ENCODE results near the gene DRC1.
A peak's percentile ranks its signal among the peaks of the same experiment; 100 is the strongest.

The DRC1 gene

DNA sequence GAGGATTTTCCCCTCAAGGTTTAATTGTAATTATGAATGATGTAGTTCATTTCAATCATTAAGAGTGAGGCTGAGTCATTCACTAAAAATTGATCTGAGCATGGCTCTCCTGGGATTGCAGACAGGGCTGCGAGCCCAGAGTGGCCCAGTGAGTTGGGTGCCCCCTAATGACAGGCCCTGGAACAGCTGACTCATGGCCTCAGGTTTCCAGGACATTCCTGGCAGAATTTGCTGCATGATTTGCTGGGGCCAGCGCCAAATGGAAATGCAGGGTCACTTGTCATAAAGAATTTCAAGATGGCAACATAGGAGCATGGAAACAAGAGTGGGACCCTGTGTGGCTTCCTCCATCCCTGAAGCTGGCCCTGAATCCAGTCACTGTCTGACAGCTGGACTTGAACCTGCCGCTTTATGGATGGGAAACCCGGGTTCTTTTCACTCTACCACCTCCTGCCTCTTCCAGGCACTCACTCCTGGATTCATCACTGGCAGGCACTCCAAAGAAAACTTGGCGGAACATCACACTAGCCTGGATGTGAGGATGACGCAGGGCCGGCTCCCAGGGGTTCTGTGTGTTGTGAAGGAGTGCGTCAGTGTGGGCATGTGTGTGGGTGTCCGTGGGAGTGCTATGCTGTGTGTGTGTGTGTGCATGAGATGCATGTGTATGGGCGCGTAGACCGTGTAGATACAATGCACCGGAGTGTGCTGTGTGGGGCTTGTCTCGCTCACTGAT is 61.0 kb downstream of the DRC1 start:
- Histone ChIP-seq H3K27me3 (ENCODE audit: control insufficient read depth, insufficient read depth, low read length) (no peaks in the 10 kb centered on the region), H3K4me2 (ENCODE audit: low read length) (no peak overlapping the region), H3K4me1 (no peaks in the 10 kb centered on the region), H3K36me3 (ENCODE audit: control insufficient read depth, insufficient read depth, low read length) (no peaks in the 10 kb centered on the region), H3K9me3 (ENCODE audit: control insufficient read depth, low read length) (no peaks in the 10 kb centered on the region), H2AFZ (no peak overlapping the region), H3K9ac (no peak overlapping the region), H3K79me2 (no peaks in the 10 kb centered on the region), H3K27ac (no peak overlapping the region), H3K4me3 (ENCODE audit: low read depth, low read length) (no peak overlapping the region)
- TF ChIP-seq, protein P1, sequence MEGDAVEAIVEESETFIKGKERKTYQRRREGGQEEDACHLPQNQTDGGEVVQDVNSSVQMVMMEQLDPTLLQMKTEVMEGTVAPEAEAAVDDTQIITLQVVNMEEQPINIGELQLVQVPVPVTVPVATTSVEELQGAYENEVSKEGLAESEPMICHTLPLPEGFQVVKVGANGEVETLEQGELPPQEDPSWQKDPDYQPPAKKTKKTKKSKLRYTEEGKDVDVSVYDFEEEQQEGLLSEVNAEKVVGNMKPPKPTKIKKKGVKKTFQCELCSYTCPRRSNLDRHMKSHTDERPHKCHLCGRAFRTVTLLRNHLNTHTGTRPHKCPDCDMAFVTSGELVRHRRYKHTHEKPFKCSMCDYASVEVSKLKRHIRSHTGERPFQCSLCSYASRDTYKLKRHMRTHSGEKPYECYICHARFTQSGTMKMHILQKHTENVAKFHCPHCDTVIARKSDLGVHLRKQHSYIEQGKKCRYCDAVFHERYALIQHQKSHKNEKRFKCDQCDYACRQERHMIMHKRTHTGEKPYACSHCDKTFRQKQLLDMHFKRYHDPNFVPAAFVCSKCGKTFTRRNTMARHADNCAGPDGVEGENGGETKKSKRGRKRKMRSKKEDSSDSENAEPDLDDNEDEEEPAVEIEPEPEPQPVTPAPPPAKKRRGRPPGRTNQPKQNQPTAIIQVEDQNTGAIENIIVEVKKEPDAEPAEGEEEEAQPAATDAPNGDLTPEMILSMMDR (IDR thresholded peaks at IDR 0.05), result peak; percentile 45

GRCh38 chr2:26463244-26464192 is 61.8 kb downstream of the DRC1 start:
- H3K79me2 ChIP-seq, result no peaks in the 10 kb centered on the region

DNA sequence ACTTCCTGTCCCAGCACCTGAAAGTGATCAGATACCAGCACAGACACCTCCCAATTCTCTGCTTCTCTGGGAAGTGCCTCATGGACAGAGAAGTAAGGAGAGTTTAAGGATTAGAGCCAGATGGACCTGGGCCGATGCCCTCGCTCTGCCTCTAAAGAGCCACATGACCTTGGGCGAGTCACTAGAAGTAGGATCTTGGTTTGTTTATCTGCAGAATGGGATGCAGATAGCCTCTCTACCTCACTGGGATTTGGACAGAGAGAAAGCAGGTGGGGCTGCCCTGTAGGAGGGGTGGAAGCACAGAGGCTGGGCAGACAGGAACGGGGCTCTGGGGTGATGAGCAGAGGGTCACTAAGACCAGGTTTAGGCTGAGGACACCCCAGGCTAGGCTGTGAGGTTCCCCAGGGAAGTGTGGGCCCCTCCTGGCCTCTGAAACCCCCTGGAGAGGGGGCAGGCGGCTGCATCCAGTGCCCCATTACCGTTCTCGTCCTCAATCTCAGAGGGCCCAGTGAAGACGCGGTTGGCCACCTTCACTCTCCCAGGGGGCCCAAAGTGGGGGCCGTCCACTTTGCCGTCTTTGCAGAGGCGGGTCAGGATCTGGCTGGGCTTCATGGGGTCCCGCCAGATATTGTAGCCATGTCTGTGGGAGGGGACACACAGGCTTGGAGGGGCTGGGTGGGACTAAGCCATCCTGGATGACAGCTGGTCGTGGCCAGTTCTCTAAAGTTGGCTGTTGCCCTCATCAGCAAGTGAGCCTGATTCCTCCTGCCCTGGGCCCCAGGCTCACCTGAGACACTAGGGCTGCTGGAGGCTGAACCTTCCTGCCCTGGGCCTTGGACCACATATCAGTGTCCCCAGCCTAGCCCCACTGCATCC is 62.9 kb downstream of the DRC1 start:
- Histone ChIP-seq H3K27ac (no peak overlapping the region), H3K79me2 (no peaks in the 10 kb centered on the region), H3K9me3 (ENCODE audit: control insufficient read depth, low read length) (no peaks in the 10 kb centered on the region), H3K4me2 (ENCODE audit: low read length) (no peak overlapping the region), H3K27me3 (ENCODE audit: control insufficient read depth, insufficient read depth, low read length) (no peaks in the 10 kb centered on the region), H3K4me1 (no peaks in the 10 kb centered on the region), H2AFZ (no peak overlapping the region), H3K36me3 (ENCODE audit: control insufficient read depth, insufficient read depth, low read length) (no peaks in the 10 kb centered on the region), H3K9ac (no peak overlapping the region), H3K4me3 (ENCODE audit: low read depth, low read length) (no peak overlapping the region)
- TF ChIP-seq, protein P1 (IDR thresholded peaks at IDR 0.05), result no peak

More at GRCh38 chr2:26463244-26464192, 61.8 kb downstream of the DRC1 start:
- no peaks in the 10 kb centered on the region for H3K4me1 ChIP-seq
- H3K27ac ChIP-seq, result no peak overlapping the region
- no peaks in the 10 kb centered on the region for H3K9me3 ChIP-seq (ENCODE audit: control insufficient read depth, low read length)
- H3K27me3 ChIP-seq (ENCODE audit: control insufficient read depth, insufficient read depth, low read length), result no peaks in the 10 kb centered on the region
- TF ChIP-seq, protein P1 (IDR thresholded peaks at IDR 0.05), result no peak
- no peak overlapping the region for H3K4me2 ChIP-seq (ENCODE audit: low read length)
- H3K4me3 ChIP-seq (ENCODE audit: low read depth, low read length), result no peak overlapping the region
- no peaks in the 10 kb centered on the region for H3K36me3 ChIP-seq (ENCODE audit: control insufficient read depth, insufficient read depth, low read length)
- no peak overlapping the region for H3K9ac ChIP-seq
- no peak overlapping the region for H2AFZ ChIP-seq

- Histone ChIP-seq H3K9me3 (ENCODE audit: control insufficient read depth, low read length) (no peaks in the 10 kb centered on the region), H2AFZ (no peak overlapping the region), H3K4me2 (ENCODE audit: low read length) (no peak overlapping the region), H3K4me3 (ENCODE audit: low read depth, low read length) (no peak overlapping the region), H3K27me3 (ENCODE audit: control insufficient read depth, insufficient read depth, low read length) (no peaks in the 10 kb centered on the region), H3K79me2 (no peaks in the 10 kb centered on the region), H3K27ac (no peak overlapping the region), H3K9ac (no peak overlapping the region), H3K36me3 (ENCODE audit: control insufficient read depth, insufficient read depth, low read length) (no peaks in the 10 kb centered on the region), H3K4me1 (no peaks in the 10 kb centered on the region)
- TF ChIP-seq, protein P1 (IDR thresholded peaks at IDR 0.05), result no peak
Observed at GRCh38 chr2:26465266-26465925, 63.7 kb downstream of the DRC1 start.

Data from parathyroid adenoma (tissue), 2 donors.